GM12873 (cell line): ENCODE data around the gene ORAI2.

Source experiments
- TF ChIP-seq, protein P1 (sequence below): IDR thresholded peaks from 2 replicates; pipeline ENCODE4 v1.5.1; 2012; ENCODE audit warnings: low read depth, mild to moderate bottlenecking, moderate library complexity, low read length, control low read depth; ENCODE audit not compliant: insufficient read depth; ENCODE audit errors: missing control alignments

ORAI2 gene

DNA sequence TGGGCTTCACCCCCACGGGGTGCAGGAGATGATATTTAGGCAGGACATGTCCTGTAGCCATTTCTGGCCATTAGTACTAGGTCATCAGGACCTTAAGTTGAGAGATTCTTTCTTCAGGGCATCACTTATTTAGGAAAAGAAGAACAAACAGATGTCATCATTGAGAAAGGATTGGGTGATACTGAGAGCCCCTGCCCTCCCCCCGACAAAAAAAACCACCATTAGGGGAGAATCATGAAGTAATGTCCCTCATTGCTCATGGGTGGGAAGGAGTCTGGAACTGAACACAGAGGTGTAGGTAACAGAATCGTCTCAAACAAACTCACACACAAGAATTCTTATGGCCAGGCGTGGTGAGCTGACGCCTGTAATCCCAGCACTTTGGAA lies 6.4 kb upstream of the ORAI2 start:
- TF ChIP-seq, protein P1, sequence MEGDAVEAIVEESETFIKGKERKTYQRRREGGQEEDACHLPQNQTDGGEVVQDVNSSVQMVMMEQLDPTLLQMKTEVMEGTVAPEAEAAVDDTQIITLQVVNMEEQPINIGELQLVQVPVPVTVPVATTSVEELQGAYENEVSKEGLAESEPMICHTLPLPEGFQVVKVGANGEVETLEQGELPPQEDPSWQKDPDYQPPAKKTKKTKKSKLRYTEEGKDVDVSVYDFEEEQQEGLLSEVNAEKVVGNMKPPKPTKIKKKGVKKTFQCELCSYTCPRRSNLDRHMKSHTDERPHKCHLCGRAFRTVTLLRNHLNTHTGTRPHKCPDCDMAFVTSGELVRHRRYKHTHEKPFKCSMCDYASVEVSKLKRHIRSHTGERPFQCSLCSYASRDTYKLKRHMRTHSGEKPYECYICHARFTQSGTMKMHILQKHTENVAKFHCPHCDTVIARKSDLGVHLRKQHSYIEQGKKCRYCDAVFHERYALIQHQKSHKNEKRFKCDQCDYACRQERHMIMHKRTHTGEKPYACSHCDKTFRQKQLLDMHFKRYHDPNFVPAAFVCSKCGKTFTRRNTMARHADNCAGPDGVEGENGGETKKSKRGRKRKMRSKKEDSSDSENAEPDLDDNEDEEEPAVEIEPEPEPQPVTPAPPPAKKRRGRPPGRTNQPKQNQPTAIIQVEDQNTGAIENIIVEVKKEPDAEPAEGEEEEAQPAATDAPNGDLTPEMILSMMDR = no peak

DNA sequence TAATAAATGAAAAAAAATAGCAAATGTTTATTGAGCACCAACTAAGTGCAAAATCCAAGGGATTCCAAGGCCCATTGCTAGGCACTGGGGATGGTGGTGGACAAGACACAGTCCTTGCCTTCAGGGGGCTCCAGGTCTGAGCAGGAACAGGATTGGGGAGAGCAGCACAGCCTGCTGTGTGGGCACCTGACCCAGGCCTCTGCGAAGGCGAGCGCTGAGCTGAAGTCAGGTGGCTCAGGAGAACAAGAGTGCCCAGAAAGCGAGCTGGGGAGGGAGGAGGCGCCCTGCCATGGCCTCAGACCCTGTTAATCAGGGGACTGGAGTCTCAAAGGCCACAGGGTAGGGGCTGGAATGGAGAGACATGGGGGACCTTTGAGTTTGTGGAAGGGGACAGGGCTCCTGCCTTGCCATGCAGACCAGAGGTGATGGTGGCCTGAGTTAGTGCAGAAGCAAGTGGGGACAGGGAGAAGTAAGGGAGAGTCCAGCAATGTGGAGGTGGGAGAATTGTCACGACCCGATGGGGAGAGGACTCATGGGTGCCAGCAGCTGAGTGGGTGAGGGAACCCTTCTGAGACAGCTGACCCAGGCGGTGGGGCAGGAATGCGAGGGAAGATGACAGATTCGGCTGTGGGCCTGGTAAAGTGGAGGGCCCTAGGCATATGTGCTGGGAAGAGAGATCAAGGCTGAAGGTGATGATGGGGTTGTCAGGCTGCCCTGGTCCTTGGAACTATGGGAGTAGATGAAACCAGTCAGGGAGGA lies 4.1 kb upstream of the ORAI2 start:
- TF ChIP-seq, protein P1 = no peak

DNA sequence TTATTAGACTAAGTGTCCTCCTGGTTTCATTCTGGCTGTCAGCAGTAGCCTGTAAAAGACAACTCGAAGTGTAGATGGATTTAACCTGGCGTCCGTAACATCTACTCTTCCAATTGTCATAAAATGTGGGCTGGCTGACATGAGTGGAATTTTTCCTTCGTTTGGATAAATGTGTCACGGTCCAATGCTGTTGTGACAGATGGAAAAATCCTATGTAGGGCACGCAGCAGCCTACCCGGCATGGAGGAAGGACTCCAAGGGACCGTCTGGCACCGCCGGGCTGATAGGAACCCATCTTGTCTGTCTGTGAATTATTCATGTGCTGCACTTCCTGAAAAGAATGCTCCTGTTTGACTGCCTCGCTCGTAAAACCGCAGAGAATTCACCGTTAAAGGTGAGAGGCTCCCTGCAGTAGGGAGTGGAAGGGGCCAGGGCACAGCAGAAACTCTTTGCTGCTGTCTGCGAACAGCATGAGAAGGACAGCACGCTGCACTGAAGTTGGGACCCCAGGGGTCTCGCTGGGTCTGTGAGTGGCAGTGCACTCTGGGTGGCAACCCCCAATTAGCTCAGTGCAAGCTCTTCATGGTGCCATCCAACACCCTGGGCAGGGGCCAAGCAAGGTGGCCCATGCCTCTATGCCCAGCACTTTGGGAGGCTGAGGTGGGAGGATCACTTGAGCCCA lies 1.6 kb upstream of the ORAI2 start:
- TF ChIP-seq, protein P1 = no peak

DNA sequence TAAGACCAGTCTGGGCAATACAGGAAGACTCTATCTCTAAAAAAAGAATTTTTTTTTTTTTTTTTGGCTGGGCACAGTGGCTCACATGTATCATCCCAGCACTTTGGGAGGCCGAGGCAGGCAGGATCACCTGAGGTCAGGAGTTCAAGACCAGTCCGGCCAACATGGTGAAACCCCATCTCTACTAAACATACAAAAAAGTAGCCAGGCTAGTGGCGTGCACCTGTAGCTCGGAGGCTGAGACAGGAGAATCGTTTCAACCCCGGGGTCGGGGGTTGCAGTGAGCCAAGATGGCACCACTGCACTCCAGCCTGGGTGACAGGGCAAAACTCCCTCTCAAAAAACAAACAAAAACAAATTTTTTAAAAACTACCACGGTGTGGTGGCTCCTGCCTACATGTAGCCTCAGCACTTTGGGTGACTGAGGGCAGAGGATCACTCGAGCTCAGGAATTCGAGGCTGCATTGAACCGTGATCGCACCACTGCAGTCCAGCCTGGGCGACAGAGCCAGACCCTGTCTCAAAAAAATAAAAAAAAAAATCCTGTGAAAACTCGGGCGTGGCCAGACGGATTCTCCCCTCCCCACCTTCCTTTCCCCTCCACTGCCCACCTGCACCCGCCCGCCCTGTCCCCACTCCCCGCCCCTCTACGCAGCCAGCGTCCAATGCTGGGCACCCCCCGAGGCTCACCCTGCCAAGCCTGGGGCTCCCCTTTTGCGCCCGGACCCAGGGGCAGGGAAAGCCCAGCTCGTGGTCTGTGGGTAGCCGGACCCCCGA lies 745 bp upstream of the ORAI2 start:
- TF ChIP-seq, protein P1 = no peak

DNA sequence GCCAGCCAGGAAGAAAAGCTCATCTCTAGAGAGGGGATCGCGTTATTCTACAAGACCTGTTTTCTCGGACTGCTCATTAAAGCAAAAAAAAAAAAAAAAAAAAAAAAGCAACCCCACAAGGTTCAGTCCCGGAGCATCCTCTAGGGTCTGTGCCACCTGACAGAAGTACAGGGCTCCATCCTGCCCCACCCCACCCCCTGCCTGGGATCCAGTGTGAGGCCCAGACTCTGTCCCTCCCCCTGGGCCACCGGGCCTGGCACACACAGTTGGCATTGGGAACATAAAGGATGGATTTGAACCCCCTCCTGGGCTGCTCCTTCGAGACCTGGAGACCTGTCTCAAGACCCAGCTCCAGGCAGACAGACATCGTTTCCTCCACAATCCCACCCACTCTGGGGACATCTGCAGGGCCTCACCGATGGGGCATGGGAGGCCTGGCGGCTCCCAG lies 688 bp downstream of the ORAI2 start:
- TF ChIP-seq, protein P1 = no peak

DNA sequence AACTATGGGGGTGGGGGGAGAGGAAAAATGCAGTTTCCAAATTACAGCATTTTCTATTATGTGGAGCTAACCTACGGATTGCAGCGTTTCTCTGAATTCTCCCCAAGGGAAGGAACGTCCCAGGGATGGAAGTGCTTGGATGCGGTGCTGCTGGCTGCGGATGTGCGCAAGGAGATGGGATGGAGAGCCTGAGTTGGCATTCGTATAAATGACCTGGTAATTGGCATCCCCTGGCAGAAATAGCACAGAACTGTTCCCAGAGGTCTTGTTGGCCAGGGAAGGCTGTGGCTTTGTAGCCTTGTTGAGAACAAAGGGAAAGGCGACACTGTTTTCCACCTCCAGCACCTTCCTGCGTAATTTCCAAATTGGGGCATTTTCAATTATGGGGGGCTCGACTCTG lies 2.7 kb downstream of the ORAI2 start:
- TF ChIP-seq, protein P1 = no peak

DNA sequence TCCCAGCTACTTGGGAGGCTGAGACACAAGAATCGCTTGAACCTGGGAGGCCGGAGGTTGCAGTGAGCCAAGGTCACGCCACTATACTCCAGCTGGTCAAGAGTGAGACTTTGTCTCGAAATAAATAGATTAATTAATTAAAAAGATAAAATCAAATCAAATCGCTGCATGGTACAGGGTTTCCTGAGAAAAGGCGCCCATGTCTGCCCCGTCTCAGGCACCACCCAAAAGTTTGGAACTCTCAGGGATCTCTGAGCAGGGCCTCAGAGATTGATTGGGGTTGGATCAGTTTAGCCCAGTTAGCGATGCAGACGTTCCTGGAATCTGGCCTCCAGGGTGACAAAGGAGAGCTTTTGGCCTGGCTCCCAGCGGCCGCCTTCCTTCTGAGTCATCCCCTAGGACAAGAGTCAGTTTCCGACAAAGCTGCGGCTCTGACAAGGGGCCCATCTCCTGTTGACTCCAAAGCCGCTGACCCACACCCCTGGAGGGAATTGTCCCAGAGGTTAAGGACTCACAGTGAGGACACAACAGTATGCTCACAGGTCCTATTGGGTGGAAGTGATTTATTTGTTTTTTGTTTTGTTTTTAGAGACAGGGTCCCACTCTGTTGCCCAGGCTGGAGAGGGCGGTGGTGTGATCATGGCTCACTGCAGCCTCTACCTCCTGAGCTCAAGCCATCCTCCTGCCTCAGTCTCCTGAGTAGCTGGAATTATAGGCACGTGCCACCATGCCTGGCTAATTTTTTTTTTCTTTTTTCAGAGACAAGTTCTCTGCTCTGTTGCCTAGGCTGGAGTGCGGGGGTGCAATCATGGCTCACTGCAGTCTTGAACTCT lies 6.8 kb downstream of the ORAI2 start:
- TF ChIP-seq, protein P1 = no peak
